Ishikawa (cell line): ENCODE measurements around the gene OR2V1.

Experiments
- EGR1 ChIP-seq: IDR thresholded peaks from 2 replicates; pipeline ENCODE4 v1.6.1; 2012
- RAD21 ChIP-seq: IDR thresholded peaks from 2 replicates; pipeline ENCODE4 v1.6.1; 2012; ENCODE audit warnings: low read depth
- TAF1 ChIP-seq: IDR thresholded peaks from 2 replicates; pipeline ENCODE4 v1.6.1; 2012; ENCODE audit warnings: low read depth, mild to moderate bottlenecking
- TCF12 ChIP-seq: IDR thresholded peaks from 2 replicates; pipeline ENCODE4 v1.6.1; 2012; ENCODE audit warnings: low read depth
- USF1 ChIP-seq: IDR thresholded peaks from 2 replicates; pipeline ENCODE4 v1.6.1; 2012
- TF ChIP-seq, protein P1 (sequence below): IDR thresholded peaks from 2 replicates; pipeline ENCODE4 v1.6.1; 2012; ENCODE audit warnings: low read depth, mild to moderate bottlenecking
- TF ChIP-seq, protein P2 (sequence below): IDR thresholded peaks from 2 replicates; pipeline ENCODE4 v1.6.1; 2012

- TF ChIP-seq USF1 = no peak
- TF ChIP-seq TAF1 = no peak
- TF ChIP-seq EGR1 = no peak
- no peak for TF ChIP-seq RAD21
- TF ChIP-seq TCF12 = no peak
- TF ChIP-seq, protein P1, sequence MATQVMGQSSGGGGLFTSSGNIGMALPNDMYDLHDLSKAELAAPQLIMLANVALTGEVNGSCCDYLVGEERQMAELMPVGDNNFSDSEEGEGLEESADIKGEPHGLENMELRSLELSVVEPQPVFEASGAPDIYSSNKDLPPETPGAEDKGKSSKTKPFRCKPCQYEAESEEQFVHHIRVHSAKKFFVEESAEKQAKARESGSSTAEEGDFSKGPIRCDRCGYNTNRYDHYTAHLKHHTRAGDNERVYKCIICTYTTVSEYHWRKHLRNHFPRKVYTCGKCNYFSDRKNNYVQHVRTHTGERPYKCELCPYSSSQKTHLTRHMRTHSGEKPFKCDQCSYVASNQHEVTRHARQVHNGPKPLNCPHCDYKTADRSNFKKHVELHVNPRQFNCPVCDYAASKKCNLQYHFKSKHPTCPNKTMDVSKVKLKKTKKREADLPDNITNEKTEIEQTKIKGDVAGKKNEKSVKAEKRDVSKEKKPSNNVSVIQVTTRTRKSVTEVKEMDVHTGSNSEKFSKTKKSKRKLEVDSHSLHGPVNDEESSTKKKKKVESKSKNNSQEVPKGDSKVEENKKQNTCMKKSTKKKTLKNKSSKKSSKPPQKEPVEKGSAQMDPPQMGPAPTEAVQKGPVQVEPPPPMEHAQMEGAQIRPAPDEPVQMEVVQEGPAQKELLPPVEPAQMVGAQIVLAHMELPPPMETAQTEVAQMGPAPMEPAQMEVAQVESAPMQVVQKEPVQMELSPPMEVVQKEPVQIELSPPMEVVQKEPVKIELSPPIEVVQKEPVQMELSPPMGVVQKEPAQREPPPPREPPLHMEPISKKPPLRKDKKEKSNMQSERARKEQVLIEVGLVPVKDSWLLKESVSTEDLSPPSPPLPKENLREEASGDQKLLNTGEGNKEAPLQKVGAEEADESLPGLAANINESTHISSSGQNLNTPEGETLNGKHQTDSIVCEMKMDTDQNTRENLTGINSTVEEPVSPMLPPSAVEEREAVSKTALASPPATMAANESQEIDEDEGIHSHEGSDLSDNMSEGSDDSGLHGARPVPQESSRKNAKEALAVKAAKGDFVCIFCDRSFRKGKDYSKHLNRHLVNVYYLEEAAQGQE = no peak
- TF ChIP-seq, protein P2, sequence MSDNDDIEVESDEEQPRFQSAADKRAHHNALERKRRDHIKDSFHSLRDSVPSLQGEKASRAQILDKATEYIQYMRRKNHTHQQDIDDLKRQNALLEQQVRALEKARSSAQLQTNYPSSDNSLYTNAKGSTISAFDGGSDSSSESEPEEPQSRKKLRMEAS = no peak
Measured at GRCh38 chr5:181138258-181138657, 7.3 kb upstream of the OR2V1 start.
